Activated CD8-positive, alpha-beta T cell treated with anti-CD3 and anti-CD28 coated beads for 36 hours (primary cell): ENCODE data around the gene DEDD. TPM values are rescaled to one million over a fixed set of nuclear protein-coding genes. Genes with fewer than 3 reads are reported as not detected.

ENCODE experiments used
- ATAC-seq: fragments of 200-7000 bp; cut with Tn5 transposase; one replicate; pipeline ENCODE4 v1.10.0; 2021; ENCODE audit warnings: mild to moderate bottlenecking, moderate library complexity
- CTCF ChIA-PET: fragments of 350-600 bp; sonication (Branson Sonifier 250); formaldehyde crosslinking; loops from one replicate; lab custom pipeline; 2021; ENCODE audit warnings: antibody characterized with exemption; lab: Charles Lee
- POLR2A ChIA-PET: fragments of 350-600 bp; sonication (Branson Sonifier 250); formaldehyde crosslinking; loops from one replicate; lab custom pipeline; 2021; ENCODE audit warnings: antibody characterized with exemption; lab: Charles Lee
- DNase-seq: peaks from one replicate; pipeline ENCODE4 v3.0.0-alpha.2; 2020
- H3K27ac Mint-ChIP-seq: one replicate; pipeline ENCODE4 v1.8.0; 2021; ENCODE audit warnings: mild to moderate bottlenecking, mixed read lengths
- H3K27me3 Mint-ChIP-seq: one replicate; pipeline ENCODE4 v1.8.0; 2021; ENCODE audit warnings: mixed read lengths
- H3K36me3 Mint-ChIP-seq: one replicate; pipeline ENCODE4 v1.8.0; 2021; ENCODE audit warnings: low read depth, mixed read lengths
- H3K4me1 Mint-ChIP-seq: one replicate; pipeline ENCODE4 v1.8.0; 2021; ENCODE audit warnings: low read depth, mixed read lengths
- H3K4me3 Mint-ChIP-seq: one replicate; pipeline ENCODE4 v1.8.0; 2021; ENCODE audit warnings: mild to moderate bottlenecking, moderate library complexity, mixed read lengths
- H3K9me3 Mint-ChIP-seq: one replicate; pipeline ENCODE4 v1.8.0; 2021; ENCODE audit warnings: mixed read lengths
- intact Hi-C: fragments of 100-400 bp; cut with micrococcal nuclease; formaldehyde crosslinking; loops from one replicate; pipeline ENCODE4 v1.10.0; 2022
- total RNA-seq, 2 experiments: library from RNA; stranded (reverse); gene quantifications; one replicate each; pipeline ENCODE4 v1.2.3, GENCODE V29; 2021
- TF ChIP-seq, protein P1 (sequence below): fragments of 200-600 bp; IDR thresholded peaks from one replicate; pipeline ENCODE4 v1.8.0; 2022; ENCODE audit warnings: antibody characterized with exemption, mild to moderate bottlenecking

The DEDD gene
- total RNA-seq, 2 experiments from 2014 or later: 30.4 to 37.0 TPM

DNA sequence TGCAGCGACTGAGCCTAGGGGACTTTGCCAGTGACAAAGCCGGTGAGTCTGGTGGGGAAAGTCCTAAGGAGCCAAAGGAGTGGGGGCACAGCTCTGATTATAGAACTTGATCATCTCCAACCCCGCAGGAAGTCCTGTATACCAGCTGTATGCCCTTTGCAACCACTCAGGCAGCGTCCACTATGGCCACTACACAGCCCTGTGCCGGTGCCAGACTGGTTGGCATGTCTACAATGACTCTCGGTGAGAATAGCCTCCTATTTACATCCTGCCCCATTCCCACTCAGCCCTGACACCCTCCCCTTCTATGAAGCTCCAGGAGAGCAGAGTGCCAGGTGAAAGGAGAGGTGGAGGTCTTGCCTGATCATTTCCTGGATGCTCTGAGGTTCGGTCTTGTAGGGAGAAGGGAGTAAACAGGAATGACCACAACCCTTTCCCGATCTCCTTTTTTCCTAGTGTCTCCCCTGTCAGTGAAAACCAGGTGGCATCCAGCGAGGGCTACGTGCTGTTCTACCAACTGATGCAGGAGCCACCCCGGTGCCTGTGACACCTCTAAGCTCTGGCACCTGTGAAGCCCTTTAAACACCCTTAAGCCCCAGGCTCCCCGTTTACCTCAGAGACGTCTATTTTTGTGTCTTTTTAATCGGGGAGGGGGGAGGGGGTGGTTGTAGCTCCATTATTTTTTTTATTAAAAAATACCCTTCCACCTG lies 32.6 kb upstream of the DEDD start:
- no peaks in the 10 kb centered on the region for H3K9me3 Mint-ChIP-seq
- POLR2A ChIA-PET: interaction anchor here (0.7 to 6.5 kb wide), 13 partner anchors 7 to 353 kb away, joined by 3 to 46 read pairs (median 4); partner anchors contain the start of genes B4GALT3, NIT1, PFDN2 and TOMM40L
- CTCF ChIA-PET: interaction anchor here (0.7 to 4.3 kb wide), 30 partner anchors 11 to 217 kb away, joined by 3 to 50 read pairs (median 6); partner anchors contain the start of genes APOA2, B4GALT3, CFAP126 and DEDD
- intact Hi-C loops: no loop called here
- H3K4me1 Mint-ChIP-seq: peaks cover 56% of the 10 kb centered on the region
- DNase-seq (no peak), ATAC-seq (no peak)
- TF ChIP-seq, protein P1, sequence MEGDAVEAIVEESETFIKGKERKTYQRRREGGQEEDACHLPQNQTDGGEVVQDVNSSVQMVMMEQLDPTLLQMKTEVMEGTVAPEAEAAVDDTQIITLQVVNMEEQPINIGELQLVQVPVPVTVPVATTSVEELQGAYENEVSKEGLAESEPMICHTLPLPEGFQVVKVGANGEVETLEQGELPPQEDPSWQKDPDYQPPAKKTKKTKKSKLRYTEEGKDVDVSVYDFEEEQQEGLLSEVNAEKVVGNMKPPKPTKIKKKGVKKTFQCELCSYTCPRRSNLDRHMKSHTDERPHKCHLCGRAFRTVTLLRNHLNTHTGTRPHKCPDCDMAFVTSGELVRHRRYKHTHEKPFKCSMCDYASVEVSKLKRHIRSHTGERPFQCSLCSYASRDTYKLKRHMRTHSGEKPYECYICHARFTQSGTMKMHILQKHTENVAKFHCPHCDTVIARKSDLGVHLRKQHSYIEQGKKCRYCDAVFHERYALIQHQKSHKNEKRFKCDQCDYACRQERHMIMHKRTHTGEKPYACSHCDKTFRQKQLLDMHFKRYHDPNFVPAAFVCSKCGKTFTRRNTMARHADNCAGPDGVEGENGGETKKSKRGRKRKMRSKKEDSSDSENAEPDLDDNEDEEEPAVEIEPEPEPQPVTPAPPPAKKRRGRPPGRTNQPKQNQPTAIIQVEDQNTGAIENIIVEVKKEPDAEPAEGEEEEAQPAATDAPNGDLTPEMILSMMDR: no peak
- H3K4me3 Mint-ChIP-seq: no peak overlapping the region
- H3K36me3 Mint-ChIP-seq: peaks cover 17% of the 10 kb centered on the region
- peak overlapping the region; percentile 95 for H3K27ac Mint-ChIP-seq
- no peaks in the 10 kb centered on the region for H3K27me3 Mint-ChIP-seq

DNA sequence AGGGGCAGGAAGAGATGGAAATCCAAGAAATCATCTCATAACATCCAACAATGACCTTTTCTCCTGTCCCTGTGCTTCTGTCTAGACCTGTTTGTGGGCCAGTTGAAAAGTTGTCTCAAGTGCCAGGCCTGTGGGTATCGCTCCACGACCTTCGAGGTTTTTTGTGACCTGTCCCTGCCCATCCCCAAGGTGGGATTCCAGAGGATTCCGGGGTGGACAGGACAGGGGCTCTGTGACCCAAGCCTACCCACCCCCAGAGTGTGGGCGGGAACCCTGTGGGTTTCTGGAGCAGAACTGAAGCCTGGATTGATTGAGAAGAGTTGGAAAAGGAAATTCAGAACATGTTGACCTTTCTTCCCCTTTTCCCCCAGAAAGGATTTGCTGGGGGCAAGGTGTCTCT lies 31.3 kb upstream of the DEDD start:
- Mint-ChIP-seq H3K4me1 (peaks cover 64% of the 10 kb centered on the region), H3K36me3 (peaks cover 21% of the 10 kb centered on the region), H3K27me3 (no peaks in the 10 kb centered on the region), H3K27ac (peak overlapping the region; percentile 1), H3K4me3 (no peak overlapping the region), H3K9me3 (no peaks in the 10 kb centered on the region)
- ATAC-seq (no peak), DNase-seq (no peak)
- TF ChIP-seq, protein P1: no peak
- CTCF ChIA-PET: interaction anchor here (1.8 to 2.9 kb wide), 3 partner anchors 10 to 46 kb away, joined by 4 to 50 read pairs (median 16); partner anchors contain the start of genes NIT1, PFDN2 and UFC1
- intact Hi-C loops: no loop called here
- POLR2A ChIA-PET: interaction anchor here (0.8 to 6.5 kb wide), 3 partner anchors 9 to 45 kb away, joined by 3 to 46 read pairs (median 34); partner anchors contain the start of genes B4GALT3 and UFC1

DNA sequence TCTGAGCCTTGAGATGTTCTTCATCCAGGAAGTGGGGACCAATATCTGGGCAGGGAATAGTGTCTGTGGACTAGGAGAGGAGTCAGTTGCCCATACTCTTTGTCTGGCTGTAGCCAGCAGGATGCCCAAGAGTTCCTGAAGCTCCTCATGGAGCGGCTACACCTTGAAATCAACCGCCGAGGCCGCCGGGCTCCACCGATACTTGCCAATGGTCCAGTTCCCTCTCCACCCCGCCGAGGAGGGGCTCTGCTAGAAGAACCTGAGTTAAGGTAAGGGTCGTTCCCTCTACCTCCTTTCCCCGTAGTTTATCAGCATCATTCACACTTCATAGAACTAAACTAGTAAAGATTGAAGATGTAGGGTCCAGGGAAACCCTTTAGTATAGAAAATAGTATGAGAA lies 30.3 kb upstream of the DEDD start:
- POLR2A ChIA-PET: interaction anchor here (0.9 to 6.5 kb wide), 3 partner anchors 13 to 96 kb away, joined by 3 to 46 read pairs (median 4); partner anchors contain the start of genes B4GALT3 and PCP4L1
- H3K9me3 Mint-ChIP-seq: no peaks in the 10 kb centered on the region

DNA sequence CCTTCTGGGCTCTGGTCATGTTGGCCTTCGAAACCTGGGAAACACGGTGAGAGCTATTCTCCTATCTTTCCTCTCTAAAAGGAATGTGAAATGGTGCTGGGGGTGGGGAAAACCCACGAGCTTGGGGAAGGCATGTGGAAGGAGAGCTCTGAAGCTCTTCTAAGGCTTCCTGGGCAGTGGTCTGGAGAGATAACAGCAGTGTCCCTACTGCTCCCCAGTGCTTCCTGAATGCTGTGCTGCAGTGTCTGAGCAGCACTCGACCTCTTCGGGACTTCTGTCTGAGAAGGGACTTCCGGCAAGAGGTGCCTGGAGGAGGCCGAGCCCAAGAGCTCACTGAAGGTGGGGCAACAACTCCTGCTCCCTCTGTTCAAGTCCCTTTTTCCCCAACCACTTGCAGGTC lies 29.6 kb upstream of the DEDD start:
- no peak for DNase-seq
- intact Hi-C loops: no loop called here
- peaks cover 60% of the 10 kb centered on the region for H3K4me1 Mint-ChIP-seq
- POLR2A ChIA-PET: interaction anchor here (0.7 to 1.2 kb wide), 6 partner anchors 20 to 117 kb away, joined by 3 to 4 read pairs (median 3); partner anchors contain the start of genes NDUFS2 and PCP4L1
- H3K27ac Mint-ChIP-seq: peak overlapping the region; percentile 9
- no peak for ATAC-seq
- peak overlapping the region; percentile 3 for H3K4me3 Mint-ChIP-seq
- TF ChIP-seq, protein P1: no peak
- H3K36me3 Mint-ChIP-seq: peaks cover 27% of the 10 kb centered on the region
- H3K9me3 Mint-ChIP-seq: no peaks in the 10 kb centered on the region
- H3K27me3 Mint-ChIP-seq: no peaks in the 10 kb centered on the region
- CTCF ChIA-PET: interaction anchor here (1.6 to 1.8 kb wide), 3 partner anchors 44 to 129 kb away, joined by 3 to 7 read pairs (median 4); partner anchors contain the start of genes NIT1, PFDN2 and TOMM40L

More for the DNA sequence above, 30.3 kb upstream of the DEDD start:
- Mint-ChIP-seq H3K36me3 (peaks cover 24% of the 10 kb centered on the region), H3K27me3 (no peaks in the 10 kb centered on the region), H3K4me3 (no peak overlapping the region), H3K27ac (no peak overlapping the region), H3K4me1 (peaks cover 65% of the 10 kb centered on the region)
- DNase-seq (no peak), ATAC-seq (no peak)
- TF ChIP-seq, protein P1: no peak
- CTCF ChIA-PET: interaction anchor here (1.6 to 1.8 kb wide), 3 partner anchors 45 to 128 kb away, joined by 3 to 7 read pairs (median 4); partner anchors contain the start of genes NIT1, PFDN2 and TOMM40L
- intact Hi-C loops: no loop called here
